ENCODE data around the gene ARRDC1.

The ARRDC1 gene

DNA sequence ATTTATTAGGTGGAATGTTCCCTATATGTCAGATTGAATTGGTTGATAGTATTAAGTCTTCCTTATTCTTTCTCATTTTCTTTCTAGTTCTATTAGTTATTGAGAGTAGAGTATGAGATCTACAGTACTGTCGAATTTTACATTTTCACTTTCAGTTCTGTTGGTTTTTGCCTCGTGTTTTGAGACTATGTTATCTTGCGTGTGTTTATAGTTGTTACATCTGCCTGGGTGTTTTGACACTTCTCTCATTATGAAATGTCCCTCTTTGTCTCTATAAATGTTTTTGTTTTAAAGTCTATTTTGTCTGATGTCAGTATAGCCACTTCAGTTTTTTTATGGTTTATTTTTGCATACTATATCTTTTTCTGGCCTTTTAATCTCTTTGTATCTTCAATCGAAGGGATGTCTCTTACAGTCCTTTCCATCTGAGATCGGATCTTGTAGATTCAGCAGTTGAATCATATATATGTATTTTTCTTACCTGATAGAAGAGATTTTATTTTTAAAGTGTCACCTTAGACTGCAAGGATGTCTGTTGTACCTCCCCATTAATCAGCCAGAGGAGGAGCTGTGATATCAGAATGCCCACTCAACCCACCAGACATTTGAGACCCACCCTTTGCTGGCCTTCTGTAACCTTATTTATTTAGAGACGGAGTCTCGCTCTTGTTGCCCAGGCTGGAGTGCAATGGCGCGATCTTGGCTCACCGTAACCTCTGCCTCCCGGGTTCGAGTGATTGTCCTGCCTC is 34.0 kb downstream of the ARRDC1 start:
- no peak for DNase-seq (ENCODE audit: low spot score)

DNA sequence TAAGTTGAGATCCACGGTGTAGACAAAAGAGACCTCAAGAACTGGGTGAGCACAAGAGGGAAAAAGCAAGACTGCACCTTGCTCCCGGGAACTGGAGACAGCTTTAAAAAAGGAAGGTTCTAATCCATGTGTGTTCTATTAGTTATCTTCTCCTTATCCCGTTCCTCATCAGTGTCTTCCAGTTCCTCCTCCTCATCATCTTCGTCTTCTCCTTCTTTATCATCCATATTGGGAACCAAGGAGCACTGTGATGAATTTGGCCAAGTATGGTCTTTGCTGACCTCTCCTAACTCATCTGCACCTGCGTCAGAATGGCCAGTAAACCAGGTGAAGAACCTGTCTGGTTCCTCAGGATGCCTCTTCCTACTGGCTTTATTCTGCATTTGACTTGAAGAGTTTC is 35.4 kb downstream of the ARRDC1 start:
- no peak for DNase-seq (ENCODE audit: low spot score)

DNA sequence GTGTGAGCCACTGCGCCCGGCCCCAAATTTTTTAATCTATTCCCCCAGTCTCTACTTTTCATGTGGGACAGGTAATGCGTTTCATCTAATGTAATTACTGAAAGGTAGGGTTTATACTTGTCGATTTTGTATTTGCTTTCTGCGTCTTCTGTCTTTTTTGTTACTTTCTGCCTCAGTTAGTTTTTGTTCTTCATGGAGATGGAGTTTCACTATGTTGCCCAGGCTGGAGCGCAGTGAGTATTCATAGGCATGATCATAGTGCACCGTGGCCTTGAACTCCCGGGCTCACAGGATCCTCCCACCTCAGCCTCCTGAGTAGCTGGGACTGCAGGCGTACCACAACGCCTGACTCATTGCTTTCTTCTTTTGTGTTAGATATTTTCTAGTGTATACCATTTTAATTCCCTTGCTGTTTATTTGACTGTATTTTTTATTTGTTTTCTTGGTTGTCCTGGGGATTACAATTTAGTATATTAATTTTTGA is 36.7 kb downstream of the ARRDC1 start:
- no peak for DNase-seq (ENCODE audit: low spot score)

DNA sequence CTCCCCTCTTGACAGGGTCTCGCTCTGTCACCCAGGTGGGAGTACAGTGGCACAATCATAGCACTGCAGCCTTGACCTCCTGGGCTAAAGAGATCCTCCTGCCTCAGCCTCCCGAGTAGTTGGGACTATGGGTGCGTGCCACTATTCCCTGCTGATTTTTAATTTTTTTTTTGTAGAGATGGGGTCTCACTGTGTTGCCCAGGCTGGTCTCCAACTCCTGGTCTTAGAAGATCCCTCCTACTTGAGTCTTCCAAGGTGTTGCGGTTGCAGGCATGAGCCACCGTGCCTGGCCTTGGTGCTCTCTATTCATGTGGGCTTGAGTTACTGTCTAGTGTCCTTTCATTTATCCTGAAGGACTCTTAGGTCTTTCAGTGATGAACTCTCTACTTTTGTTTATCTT is 37.4 kb downstream of the ARRDC1 start:
- DNase-seq (ENCODE audit: low spot score) = no peak

DNA sequence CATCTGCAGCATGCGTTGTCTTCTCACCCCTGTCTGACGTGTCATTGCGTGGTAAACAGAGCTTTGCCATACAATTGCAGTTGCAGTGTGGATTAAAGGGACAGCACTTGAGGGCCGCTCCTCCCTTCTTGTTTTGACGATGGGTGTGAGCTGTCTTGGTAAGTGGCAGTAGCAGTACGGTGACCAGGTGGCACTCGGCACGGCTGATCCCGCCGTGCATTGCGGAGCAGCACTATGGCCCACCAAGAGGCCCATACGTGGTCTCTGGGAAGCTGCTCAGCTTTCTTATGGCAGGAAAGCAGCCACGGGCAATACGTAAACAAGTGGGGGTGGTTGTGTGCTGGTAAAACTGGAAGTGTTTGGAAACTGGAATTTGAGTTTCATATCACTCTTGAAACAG is 38.4 kb downstream of the ARRDC1 start:
- DNase-seq (ENCODE audit: low spot score) = no peak

DNA sequence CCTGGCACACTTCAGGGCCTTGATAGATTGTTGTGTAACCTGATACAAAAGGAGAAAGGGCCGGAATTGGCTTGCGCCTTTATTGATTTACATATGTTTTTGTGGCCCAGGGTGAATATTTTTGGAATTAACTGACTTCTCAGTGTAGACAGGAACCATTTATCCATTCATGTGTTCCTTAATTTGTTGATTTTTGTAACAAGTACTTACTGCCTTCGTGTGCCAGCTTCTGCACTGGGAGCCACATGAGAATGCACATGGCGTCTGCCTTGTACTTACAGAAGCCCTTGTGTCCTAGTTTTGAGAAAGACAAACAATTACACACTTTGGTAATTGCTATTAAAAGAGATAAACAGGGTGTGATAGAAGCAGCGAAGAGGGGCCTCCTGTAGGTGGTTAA is 39.7 kb downstream of the ARRDC1 start:
- DNase-seq (ENCODE audit: low spot score) = no peak

DNA sequence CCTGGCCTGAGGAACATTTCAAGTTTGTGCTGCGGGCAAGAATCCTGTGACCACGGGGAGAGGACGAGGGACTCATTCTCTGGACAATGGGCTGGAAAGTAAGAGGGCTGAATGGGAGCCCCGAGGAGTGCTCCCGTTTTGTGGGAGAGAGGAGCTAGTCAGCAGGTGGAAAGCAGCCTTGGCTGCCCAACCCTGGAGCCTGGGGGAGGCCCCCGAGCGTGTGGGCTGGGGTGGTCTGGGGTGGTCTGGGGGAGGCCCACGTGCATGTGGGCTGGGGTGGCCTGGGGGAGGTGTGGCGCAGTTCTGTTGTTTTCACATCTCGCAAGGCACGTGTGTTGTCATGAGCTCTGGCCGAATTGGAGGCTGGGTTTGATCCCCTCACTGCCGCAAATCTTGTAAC is 40.9 kb downstream of the ARRDC1 start:
- DNase-seq (ENCODE audit: low spot score) = no peak

DNA sequence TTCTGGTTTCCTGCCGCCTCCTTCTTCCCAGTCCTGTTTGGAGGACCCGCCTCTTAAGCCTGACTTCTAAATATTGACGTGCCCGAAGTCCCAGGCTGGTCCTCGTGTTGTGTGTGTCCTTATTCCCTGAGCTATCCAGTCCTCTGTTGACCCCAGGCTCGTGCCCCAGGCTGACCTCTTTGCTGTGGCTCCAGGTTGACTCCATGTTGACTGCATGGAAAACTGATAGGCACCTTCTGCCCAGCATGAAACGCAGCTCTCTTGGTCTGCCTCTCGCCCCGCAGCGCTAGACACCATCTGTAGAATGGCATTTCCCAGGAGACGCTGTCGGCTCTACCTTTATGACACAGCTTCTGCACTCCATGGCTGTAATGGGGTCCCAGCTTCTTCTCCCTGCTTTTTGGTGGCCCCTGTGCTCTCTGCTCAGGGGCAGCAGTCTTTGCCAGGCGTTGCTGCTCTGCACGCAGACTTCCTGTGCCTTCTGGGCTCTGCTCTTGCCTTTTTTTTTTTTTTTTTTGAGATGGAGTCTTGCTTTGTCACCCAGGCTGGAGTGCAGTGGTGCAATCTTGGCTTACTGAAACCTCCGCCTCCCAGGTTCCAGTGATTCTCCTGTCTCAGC is 41.7 kb downstream of the ARRDC1 start:
- no peak for DNase-seq (ENCODE audit: low spot score)

DNA sequence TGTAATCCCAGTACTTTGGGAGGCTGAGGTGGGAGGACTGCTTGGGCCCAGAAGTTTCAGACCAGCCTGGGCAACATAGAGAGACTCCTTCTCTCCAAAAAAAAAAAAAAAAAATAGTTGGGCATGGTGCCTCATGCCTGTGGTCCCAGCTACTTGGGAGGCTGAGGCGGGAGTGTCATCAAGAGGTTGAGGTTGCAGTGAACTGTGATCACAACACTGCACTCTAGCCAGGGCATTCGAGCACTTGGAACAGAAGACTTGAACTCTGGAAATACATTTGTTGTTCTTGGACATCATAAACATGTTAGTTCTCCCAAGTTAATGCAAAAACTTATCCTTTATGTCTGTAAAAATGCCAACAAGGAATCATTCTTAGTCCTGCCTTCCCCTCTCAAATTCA is 42.9 kb downstream of the ARRDC1 start:
- no peak for DNase-seq (ENCODE audit: low spot score)

DNA sequence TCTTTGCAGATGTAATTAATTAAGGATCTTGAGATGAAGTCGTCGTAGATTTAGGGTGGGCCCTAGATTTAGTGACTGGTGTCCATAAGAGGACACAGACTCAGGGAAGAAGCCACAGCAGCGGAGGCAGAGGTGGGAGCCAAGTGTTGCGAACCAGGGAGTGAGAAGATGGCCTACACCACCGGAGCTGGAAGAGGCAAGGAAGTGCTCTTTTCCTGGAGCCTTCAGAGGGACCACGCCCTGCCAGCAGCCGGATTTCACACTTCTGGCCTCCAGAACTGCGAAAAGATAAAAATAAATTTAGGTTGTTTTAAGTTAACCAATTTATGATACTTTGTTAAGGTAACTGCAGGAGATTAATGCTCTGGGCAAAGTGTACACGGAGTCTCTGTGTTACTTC is 44.1 kb downstream of the ARRDC1 start:
- DNase-seq (ENCODE audit: low spot score) = no peak

DNA sequence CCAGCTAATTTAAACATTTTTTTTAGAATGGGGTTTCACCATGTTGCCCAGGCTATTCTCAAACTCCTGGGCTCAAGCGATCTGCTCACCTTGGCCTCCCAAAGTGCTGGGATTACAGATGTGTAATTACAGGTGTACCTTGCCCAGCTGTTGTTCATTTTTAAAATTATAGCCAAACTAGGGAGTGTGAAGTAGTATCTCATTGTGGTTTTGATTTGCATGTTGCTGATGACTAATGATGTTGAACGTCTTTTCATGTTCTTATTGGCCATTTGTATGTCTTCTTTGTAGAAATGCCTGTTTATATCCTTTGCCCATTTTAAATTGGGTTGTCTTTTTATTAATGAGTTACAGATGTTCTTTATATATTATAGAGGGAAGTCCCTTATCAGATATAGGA is 44.8 kb downstream of the ARRDC1 start:
- no peak for DNase-seq (ENCODE audit: low spot score)

DNA sequence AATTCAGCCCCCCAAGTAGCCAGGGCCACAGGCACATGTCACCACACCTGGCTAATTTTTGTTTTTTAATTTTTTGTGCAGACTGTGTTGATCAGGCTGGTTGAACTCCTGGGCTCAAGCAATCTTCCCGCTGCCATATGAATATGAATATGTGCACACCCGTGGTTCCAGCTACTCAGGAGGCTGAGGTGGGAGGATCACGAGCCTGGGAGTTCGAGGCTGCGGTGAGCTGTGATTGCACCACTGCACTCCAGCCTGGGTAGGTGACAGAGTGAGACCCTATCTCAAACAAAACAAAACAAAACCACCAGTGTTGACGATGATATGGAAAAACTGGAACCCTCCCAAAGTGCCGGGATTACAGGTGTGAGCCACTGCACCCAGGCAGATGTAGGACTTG is 45.3 kb downstream of the ARRDC1 start:
- no peak for DNase-seq (ENCODE audit: low spot score)

DNA sequence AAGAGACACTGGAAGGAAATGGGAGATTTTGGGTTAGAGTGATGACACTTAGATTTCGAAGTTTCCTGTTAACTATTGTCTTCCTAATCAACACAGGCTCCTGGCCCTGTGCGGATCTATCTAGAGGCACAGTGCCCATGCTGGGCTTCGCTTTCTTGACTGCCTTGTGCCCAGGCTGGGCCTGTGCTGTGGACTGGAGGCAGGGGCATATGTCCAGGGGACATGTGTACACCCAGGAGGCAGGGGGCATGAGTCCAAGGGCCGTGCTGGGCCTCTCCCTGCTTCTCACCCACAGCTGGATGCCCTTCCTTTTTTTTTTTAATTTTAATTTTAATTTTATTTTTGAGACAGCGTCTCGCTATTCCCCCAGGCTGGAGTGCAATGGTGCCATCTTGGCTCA is 50.9 kb downstream of the ARRDC1 start:
- no peak for DNase-seq (ENCODE audit: low spot score)

DNA sequence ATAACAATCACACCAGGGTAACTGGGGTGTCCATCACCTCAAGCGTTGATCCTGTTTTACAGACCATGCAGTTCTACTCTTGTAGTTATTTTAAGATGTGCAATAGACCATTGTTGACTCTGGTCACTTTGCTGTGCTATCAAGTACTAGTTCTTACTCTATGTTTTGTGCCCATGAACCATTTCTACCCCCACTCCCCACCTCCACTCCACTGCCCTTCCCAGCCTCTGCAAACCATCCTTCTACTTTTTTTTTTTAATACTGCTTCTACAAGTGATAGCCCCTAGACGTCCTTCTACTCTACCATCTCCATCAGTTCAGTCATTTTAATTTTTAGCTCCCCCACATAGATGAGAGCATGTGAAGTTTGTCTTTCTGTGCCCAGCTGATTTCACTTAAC is 52.1 kb downstream of the ARRDC1 start:
- DNase-seq (ENCODE audit: low spot score) = no peak

DNA sequence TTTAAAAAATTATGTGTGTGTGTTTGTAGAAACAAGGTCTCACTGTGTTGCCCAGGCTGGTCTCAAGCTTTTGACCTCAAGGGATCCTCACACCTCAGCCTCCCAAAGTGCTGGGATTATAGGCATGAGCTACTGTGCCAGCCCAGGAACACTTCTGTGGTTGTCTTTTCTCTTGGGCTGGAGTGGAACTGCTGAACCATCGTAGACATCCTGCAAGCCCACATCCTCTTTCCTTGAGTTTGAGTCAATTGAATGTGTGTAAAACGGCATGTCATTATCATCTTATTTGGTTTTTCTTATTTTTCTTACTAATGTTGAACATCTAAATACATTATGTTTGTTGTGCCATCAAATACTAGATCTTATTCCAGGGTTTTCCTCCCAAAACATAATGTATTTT is 53.3 kb downstream of the ARRDC1 start:
- DNase-seq (ENCODE audit: low spot score) = no peak

DNA sequence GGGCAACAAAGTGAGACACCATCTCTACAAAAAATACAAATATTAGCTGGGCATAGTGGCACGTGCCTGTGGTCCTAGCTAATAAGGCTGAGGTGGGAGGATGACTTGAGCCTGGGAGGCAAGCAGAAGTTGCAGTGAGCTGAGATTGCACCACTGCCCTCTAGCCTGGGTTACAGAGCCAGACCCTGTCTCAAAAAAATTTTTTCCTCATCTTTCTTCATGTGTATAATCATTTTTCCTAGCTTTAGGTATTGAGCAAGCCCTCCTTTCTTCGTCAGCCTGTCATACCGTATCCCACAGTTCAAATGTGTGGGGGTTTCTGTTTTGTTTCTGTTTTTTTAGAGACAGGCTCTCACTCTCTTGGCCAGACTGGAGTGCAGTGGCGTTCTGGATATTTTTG is 54.7 kb downstream of the ARRDC1 start:
- DNase-seq (ENCODE audit: low spot score) = no peak

DNA sequence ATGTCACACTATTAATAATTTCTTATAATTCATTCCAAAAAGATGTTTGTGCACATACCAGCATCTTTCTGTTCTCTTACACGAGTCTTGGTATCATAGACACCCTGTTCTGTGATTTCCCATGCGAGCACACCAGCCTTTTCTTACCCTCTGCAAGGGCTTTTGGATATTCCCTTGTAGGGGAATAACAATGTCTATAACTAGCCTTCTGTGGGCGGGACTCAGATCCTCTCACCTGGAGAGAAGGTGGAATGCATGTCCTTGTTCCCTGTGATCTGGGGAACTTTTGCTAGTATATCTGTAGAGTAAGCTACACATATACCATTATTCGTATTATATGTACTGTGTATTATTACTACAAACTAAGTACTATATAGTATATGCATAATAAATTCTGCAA is 58.1 kb downstream of the ARRDC1 start:
- no peak for DNase-seq (ENCODE audit: low spot score)

DNA sequence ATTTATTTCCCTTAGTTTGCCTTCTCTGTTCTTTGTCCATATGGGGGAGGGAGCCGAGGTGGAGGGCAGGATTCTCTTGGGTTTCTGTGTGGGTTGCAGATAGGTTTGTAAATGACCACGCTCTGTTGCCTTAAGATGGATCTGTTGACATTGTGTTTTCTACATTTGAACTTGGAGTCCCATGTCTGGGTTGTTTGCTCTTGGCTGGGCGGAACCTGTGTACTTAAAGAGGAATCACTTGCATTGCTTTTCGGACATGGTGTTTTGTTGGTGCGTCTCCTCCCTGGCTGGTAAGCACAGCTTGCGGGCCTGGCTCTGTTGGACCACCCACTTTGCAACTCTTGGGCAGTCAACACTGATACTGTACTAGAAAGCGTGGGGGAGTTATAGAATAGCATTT is 59.2 kb downstream of the ARRDC1 start:
- no peak for DNase-seq (ENCODE audit: low spot score)
